Thyroid gland (tissue), 4 donors: ENCODE measurements around the gene ADAMTS1. TPM values are rescaled to one million over a fixed set of nuclear protein-coding genes. Genes with fewer than 3 reads are reported as not detected.

ENCODE experiments used
- DNase-seq, 2 donors: peaks; one replicate each; pipeline ENCODE4 v3.0.0-alpha.2; 2019
- H3K27ac ChIP-seq, 3 donors: fragments of 200-600 bp; sonication (generic); 1 replicate in 2 of 3; 2 replicates in 1 of 3; pipeline ENCODE4 v1.5.1; 2016 to 2019; ENCODE audit warnings: mild to moderate bottlenecking in 1 of 3, moderate library complexity in 1 of 3
- H3K27me3 ChIP-seq: fragments of 200-600 bp; sonication (generic); one replicate; pipeline ENCODE4 v1.5.1; 2019
- H3K36me3 ChIP-seq, 2 donors: fragments of 200-600 bp; sonication (generic); one replicate each; pipeline ENCODE4 v1.5.1; 2016 to 2019
- H3K4me1 ChIP-seq, 2 donors: fragments of 200-600 bp; sonication (generic); one replicate each; pipeline ENCODE4 v1.5.1; 2017 to 2019
- H3K4me3 ChIP-seq, 3 donors: fragments of 200-600 bp; sonication (generic); replicated peaks in 1 of 3; 1 replicate in 2 of 3; 2 replicates in 1 of 3; pipeline ENCODE4 v1.5.1; 2016; ENCODE audit warnings: mild to moderate bottlenecking in 1 of 3
- H3K9me3 ChIP-seq: fragments of 200-600 bp; sonication (generic); one replicate; pipeline ENCODE4 v1.5.1; 2017
- POLR2A ChIP-seq, 2 donors: fragments of 450-650 bp; IDR thresholded peaks; one replicate each; pipeline ENCODE4 v1.6.1; 2017; ENCODE audit warnings: antibody characterized with exemption in 2 of 2, mild to moderate bottlenecking in 2 of 2, moderate library complexity in 1 of 2
- WGBS, 2 donors: methylation state at CpG; one replicate each; pipeline ENCODE4 v1.1.5; 2017; 5-methylcytosine and 5-hydroxymethylcytosine counted together
- intact Hi-C: fragments of 100-400 bp; cut with DNase I; formaldehyde crosslinking; loops from one replicate; pipeline ENCODE4 v1.15.1; 2023
- total RNA-seq, 4 donors: library from RNA; depleted of rRNA; stranded (reverse); fragments of >200 nt; gene quantifications; one replicate each; pipeline ENCODE4 v1.2.3, GENCODE V29; 2016
- TF ChIP-seq, protein P1 (sequence below), 6 experiments: fragments of 200-600 bp in 3 of 6; fragments of 450-650 bp in 3 of 6; sonication (generic) in 3 of 6; IDR thresholded peaks; one replicate each; pipeline ENCODE4 v1.5.1; 2016 to 2019; ENCODE audit warnings: antibody characterized with exemption in 6 of 6, mild to moderate bottlenecking in 2 of 6, inconsistent platforms in 1 of 6, moderate library complexity in 1 of 6

Gene ADAMTS1
- total RNA-seq, 4 donors from 2014 or later = 43.4 to 86.5 (median 56.3) TPM

DNA sequence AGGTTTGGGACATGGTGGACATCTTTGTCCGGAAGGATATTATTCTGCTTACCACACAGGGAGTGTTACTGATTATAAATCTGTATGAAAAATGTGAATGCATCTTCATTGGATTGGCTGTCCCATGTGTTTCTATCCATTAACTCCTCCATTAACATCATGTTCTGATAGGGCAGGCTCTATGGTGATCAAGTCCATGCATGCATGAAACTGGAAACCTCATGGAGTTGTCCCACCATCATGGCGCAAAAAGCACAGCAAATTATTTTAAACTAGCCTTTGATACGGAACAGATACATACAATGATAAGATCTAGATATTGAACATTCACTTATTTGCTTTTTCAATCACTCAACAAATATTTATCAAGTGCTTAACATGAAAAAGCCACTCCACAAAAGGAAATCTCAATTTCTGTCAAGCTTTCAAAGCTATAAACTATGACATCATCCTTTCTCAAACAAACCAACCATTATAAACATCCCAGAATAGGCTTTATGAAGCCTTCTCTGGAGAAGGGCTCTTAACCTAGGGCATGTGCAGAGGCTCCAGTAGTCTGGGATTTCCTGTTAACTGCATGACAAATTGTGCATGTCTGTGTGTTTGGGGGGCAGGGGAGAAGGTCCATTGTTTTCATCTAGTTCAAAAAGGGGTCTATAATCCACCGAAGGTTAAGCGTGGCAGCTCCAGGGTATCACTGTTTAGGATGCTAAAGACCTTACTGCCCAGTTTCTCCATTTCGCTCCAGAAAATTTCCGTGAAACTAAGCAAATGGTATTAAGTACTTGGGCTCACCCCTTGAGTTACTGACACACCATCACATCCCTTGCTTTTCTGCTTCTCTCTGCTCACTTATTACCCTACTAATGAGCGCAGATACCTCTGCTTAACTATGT lies 46.1 kb downstream of the ADAMTS1 start:
- H3K4me1 ChIP-seq = peaks cover 3 to 8% of the 10 kb centered on the region in 2 donors
- DNase-seq = no peak
- no peak overlapping the region for H3K4me3 ChIP-seq

GRCh38 chr21:26797878-26798456 lies 47.2 kb downstream of the ADAMTS1 start:
- no peaks in the 10 kb centered on the region for H3K36me3 ChIP-seq
- intact Hi-C loops = no loop called here
- peaks cover 3 to 8% of the 10 kb centered on the region in 2 donors for H3K4me1 ChIP-seq
- no peaks in the 10 kb centered on the region for H3K27me3 ChIP-seq
- no peaks in the 10 kb centered on the region for H3K9me3 ChIP-seq
- no peak for TF ChIP-seq POLR2A (IDR thresholded peaks at IDR 0.05)
- TF ChIP-seq, protein P1, sequence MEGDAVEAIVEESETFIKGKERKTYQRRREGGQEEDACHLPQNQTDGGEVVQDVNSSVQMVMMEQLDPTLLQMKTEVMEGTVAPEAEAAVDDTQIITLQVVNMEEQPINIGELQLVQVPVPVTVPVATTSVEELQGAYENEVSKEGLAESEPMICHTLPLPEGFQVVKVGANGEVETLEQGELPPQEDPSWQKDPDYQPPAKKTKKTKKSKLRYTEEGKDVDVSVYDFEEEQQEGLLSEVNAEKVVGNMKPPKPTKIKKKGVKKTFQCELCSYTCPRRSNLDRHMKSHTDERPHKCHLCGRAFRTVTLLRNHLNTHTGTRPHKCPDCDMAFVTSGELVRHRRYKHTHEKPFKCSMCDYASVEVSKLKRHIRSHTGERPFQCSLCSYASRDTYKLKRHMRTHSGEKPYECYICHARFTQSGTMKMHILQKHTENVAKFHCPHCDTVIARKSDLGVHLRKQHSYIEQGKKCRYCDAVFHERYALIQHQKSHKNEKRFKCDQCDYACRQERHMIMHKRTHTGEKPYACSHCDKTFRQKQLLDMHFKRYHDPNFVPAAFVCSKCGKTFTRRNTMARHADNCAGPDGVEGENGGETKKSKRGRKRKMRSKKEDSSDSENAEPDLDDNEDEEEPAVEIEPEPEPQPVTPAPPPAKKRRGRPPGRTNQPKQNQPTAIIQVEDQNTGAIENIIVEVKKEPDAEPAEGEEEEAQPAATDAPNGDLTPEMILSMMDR (IDR thresholded peaks at IDR 0.05) = no peak
- H3K27ac ChIP-seq = no peak overlapping the region
- H3K4me3 ChIP-seq = no peak overlapping the region
- WGBS, 2 donors = 96 to 97% methylated on average over 10 of the region's 10 CpGs
- DNase-seq = no peak

More for the DNA sequence above, 46.1 kb downstream of the ADAMTS1 start:
- Histone ChIP-seq H3K9me3 (no peaks in the 10 kb centered on the region), H3K36me3 (no peaks in the 10 kb centered on the region), H3K27me3 (no peaks in the 10 kb centered on the region), H3K27ac (no peak overlapping the region)
- intact Hi-C loops = no loop called here
- 81 to 94% methylated on average over 8 of the region's 8 CpGs for WGBS, 2 donors
- TF ChIP-seq, protein P1 (IDR thresholded peaks at IDR 0.05) = no peak
- no peak for TF ChIP-seq POLR2A (IDR thresholded peaks at IDR 0.05)

DNA sequence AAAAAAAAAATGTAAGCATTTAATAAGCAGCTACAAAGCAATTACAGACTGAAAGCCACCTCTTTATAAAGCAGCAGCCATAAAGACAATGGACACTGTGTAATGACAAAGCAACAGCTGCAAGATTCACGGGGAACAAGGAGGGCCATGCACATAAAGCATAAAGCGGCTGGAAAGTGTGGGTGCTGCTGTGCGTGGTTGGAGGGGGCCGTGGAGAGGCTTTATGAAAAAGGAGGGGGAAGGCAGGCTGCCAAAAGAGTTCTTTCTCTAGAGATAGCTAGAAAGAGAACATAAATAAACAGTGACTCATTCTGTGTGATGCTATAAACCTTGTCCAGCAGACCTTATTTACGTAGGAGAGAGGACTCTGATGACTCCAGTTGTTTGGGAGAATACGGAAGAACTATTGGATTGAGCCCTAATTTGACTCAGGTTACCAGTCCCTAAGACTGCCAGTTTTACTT lies 49.3 kb downstream of the ADAMTS1 start:
- no peaks in the 10 kb centered on the region for H3K27me3 ChIP-seq
- 44 to 51% methylated on average over 6 of the region's 6 CpGs for WGBS, 2 donors

DNA sequence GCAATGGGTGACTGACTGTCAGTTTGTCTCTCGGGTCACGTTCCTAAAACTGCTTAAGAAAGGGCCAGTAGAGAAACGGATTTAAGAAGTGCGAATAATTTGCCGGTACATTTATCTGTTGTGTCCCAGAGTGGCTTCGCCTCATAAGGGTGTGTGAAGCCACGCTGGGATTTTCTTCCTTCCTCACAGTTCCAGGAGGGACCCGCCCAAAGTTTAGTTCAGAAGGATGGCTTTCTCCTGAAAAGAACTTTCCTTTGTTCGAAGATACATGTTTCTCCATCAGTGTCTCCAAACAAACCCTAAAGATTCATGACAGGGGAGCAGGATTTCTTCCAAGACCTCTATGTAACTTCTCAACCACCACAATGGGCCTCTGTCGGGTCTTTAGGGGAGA lies 49.8 kb downstream of the ADAMTS1 start:
- Histone ChIP-seq H3K4me3 (no peak overlapping the region), H3K9me3 (no peaks in the 10 kb centered on the region), H3K27ac (peak overlapping the region; percentile 24 to 63 (median 36)), H3K27me3 (no peaks in the 10 kb centered on the region), H3K4me1 (peaks cover 0 to 9% of the 10 kb centered on the region in 2 donors), H3K36me3 (no peaks in the 10 kb centered on the region)
- WGBS, 2 donors = 83 to 89% methylated on average over 10 of the region's 10 CpGs
- intact Hi-C loops = no loop called here
- TF ChIP-seq POLR2A (IDR thresholded peaks at IDR 0.05) = no peak
- TF ChIP-seq, protein P1 (IDR thresholded peaks at IDR 0.05) = no peak
- DNase-seq = no peak

More for the DNA sequence above, 49.3 kb downstream of the ADAMTS1 start:
- Histone ChIP-seq H3K27ac (peak overlapping the region; percentile 24 to 63 (median 36)), H3K4me3 (no peak overlapping the region), H3K9me3 (no peaks in the 10 kb centered on the region), H3K4me1 (peaks cover 0 to 8% of the 10 kb centered on the region in 2 donors), H3K36me3 (no peaks in the 10 kb centered on the region)
- peak in 1 of 2 donors; percentile 10 for DNase-seq
- intact Hi-C loops = no loop called here
- TF ChIP-seq, protein P1 (IDR thresholded peaks at IDR 0.05) = no peak
- no peak for TF ChIP-seq POLR2A (IDR thresholded peaks at IDR 0.05)
